Measurements from ENCODE around the gene TENM3.
"Not testable (repeated sequence)": the region's sequence is repeated elsewhere in the genome, so short reads cannot be mapped to it uniquely, and the experiment has no call there.

Gene TENM3

GRCh38 chr4:182382941-182383340, 139.7 kb downstream of the TENM3 start:
- no peaks in the 10 kb centered on the region for H3K4me1 ChIP-seq (ENCODE audit: control insufficient read depth in 2 of 2, insufficient read depth in 2 of 2, low read length in 2 of 2)

GRCh38 chr4:182384631-182385091, 141.5 kb downstream of the TENM3 start:
- Histone ChIP-seq H3K9ac (ENCODE audit: low read depth in 1 of 2, low read length in 2 of 2) (no peak overlapping the region), H3K9me3 (ENCODE audit: control insufficient read depth in 2 of 2, low read length in 2 of 2) (no peaks in the 10 kb centered on the region), H3K27me3 (ENCODE audit: control insufficient read depth in 2 of 2, insufficient read depth in 2 of 2, low read length in 2 of 2) (no peaks in the 10 kb centered on the region), H3K4me3 (ENCODE audit: low read length in 2 of 2) (no peak overlapping the region), H3K36me3 (ENCODE audit: control insufficient read depth in 2 of 2, insufficient read depth in 2 of 2, low read length in 2 of 2) (no peaks in the 10 kb centered on the region), H3K27ac (ENCODE audit: low read depth in 2 of 2, low read length in 2 of 2) (no peak overlapping the region), H3K4me1 (ENCODE audit: control insufficient read depth in 2 of 2, insufficient read depth in 2 of 2, low read length in 2 of 2) (no peaks in the 10 kb centered on the region)

More at GRCh38 chr4:182382941-182383340, 139.7 kb downstream of the TENM3 start:
- H3K4me3 ChIP-seq (ENCODE audit: low read length in 2 of 2) = no peak overlapping the region
- no peaks in the 10 kb centered on the region for H3K36me3 ChIP-seq (ENCODE audit: control insufficient read depth in 2 of 2, insufficient read depth in 2 of 2, low read length in 2 of 2)
- no peak overlapping the region for H3K9ac ChIP-seq (ENCODE audit: low read depth in 1 of 2, low read length in 2 of 2)
- no peak overlapping the region for H3K27ac ChIP-seq (ENCODE audit: low read depth in 2 of 2, low read length in 2 of 2)
- H3K27me3 ChIP-seq (ENCODE audit: control insufficient read depth in 2 of 2, insufficient read depth in 2 of 2, low read length in 2 of 2) = no peaks in the 10 kb centered on the region
- H3K9me3 ChIP-seq (ENCODE audit: control insufficient read depth in 2 of 2, low read length in 2 of 2) = no peaks in the 10 kb centered on the region

GRCh38 chr4:182385897-182386296, 142.7 kb downstream of the TENM3 start:
- Histone ChIP-seq H3K36me3 (ENCODE audit: control insufficient read depth in 2 of 2, insufficient read depth in 2 of 2, low read length in 2 of 2) (no peaks in the 10 kb centered on the region), H3K9ac (ENCODE audit: low read depth in 1 of 2, low read length in 2 of 2) (no peak overlapping the region), H3K27ac (ENCODE audit: low read depth in 2 of 2, low read length in 2 of 2) (no peak overlapping the region), H3K4me1 (ENCODE audit: control insufficient read depth in 2 of 2, insufficient read depth in 2 of 2, low read length in 2 of 2) (no peaks in the 10 kb centered on the region), H3K9me3 (ENCODE audit: control insufficient read depth in 2 of 2, low read length in 2 of 2) (no peaks in the 10 kb centered on the region), H3K27me3 (ENCODE audit: control insufficient read depth in 2 of 2, insufficient read depth in 2 of 2, low read length in 2 of 2) (no peaks in the 10 kb centered on the region), H3K4me3 (ENCODE audit: low read length in 2 of 2) (no peak overlapping the region)

- not testable (repeated sequence) for H3K27ac ChIP-seq (ENCODE audit: low read depth in 2 of 2, low read length in 2 of 2); H3K27me3 ChIP-seq (ENCODE audit: control insufficient read depth in 2 of 2, insufficient read depth in 2 of 2, low read length in 2 of 2); H3K9ac ChIP-seq (ENCODE audit: low read depth in 1 of 2, low read length in 2 of 2); H3K4me1 ChIP-seq (ENCODE audit: control insufficient read depth in 2 of 2, insufficient read depth in 2 of 2, low read length in 2 of 2); H3K4me3 ChIP-seq (ENCODE audit: low read length in 2 of 2); H3K36me3 ChIP-seq (ENCODE audit: control insufficient read depth in 2 of 2, insufficient read depth in 2 of 2, low read length in 2 of 2); H3K9me3 ChIP-seq (ENCODE audit: control insufficient read depth in 2 of 2, low read length in 2 of 2)
Observed at GRCh38 chr4:182386576-182386975, 143.4 kb downstream of the TENM3 start.

- H3K27ac ChIP-seq (ENCODE audit: low read depth in 2 of 2, low read length in 2 of 2) = no peak overlapping the region
- H3K4me3 ChIP-seq (ENCODE audit: low read length in 2 of 2) = no peak overlapping the region
- no peaks in the 10 kb centered on the region for H3K36me3 ChIP-seq (ENCODE audit: control insufficient read depth in 2 of 2, insufficient read depth in 2 of 2, low read length in 2 of 2)
- no peaks in the 10 kb centered on the region for H3K27me3 ChIP-seq (ENCODE audit: control insufficient read depth in 2 of 2, insufficient read depth in 2 of 2, low read length in 2 of 2)
- no peak overlapping the region for H3K9ac ChIP-seq (ENCODE audit: low read depth in 1 of 2, low read length in 2 of 2)
- no peaks in the 10 kb centered on the region for H3K4me1 ChIP-seq (ENCODE audit: control insufficient read depth in 2 of 2, insufficient read depth in 2 of 2, low read length in 2 of 2)
- no peaks in the 10 kb centered on the region for H3K9me3 ChIP-seq (ENCODE audit: control insufficient read depth in 2 of 2, low read length in 2 of 2)
Observed at GRCh38 chr4:182391111-182391684, 148.0 kb downstream of the TENM3 start.

- Histone ChIP-seq H3K27ac (ENCODE audit: low read depth in 2 of 2, low read length in 2 of 2) (no peak overlapping the region), H3K27me3 (ENCODE audit: control insufficient read depth in 2 of 2, insufficient read depth in 2 of 2, low read length in 2 of 2) (no peaks in the 10 kb centered on the region), H3K4me3 (ENCODE audit: low read length in 2 of 2) (no peak overlapping the region), H3K36me3 (ENCODE audit: control insufficient read depth in 2 of 2, insufficient read depth in 2 of 2, low read length in 2 of 2) (no peaks in the 10 kb centered on the region), H3K9ac (ENCODE audit: low read depth in 1 of 2, low read length in 2 of 2) (no peak overlapping the region), H3K4me1 (ENCODE audit: control insufficient read depth in 2 of 2, insufficient read depth in 2 of 2, low read length in 2 of 2) (no peaks in the 10 kb centered on the region), H3K9me3 (ENCODE audit: control insufficient read depth in 2 of 2, low read length in 2 of 2) (no peaks in the 10 kb centered on the region)
Observed at GRCh38 chr4:182394181-182394580, 151.0 kb downstream of the TENM3 start.

GRCh38 chr4:182400081-182400480, 156.9 kb downstream of the TENM3 start:
- no peaks in the 10 kb centered on the region for H3K4me1 ChIP-seq (ENCODE audit: control insufficient read depth in 2 of 2, insufficient read depth in 2 of 2, low read length in 2 of 2)
- H3K27me3 ChIP-seq (ENCODE audit: control insufficient read depth in 2 of 2, insufficient read depth in 2 of 2, low read length in 2 of 2) = no peaks in the 10 kb centered on the region
- no peaks in the 10 kb centered on the region for H3K9me3 ChIP-seq (ENCODE audit: control insufficient read depth in 2 of 2, low read length in 2 of 2)
- no peak overlapping the region for H3K27ac ChIP-seq (ENCODE audit: low read depth in 2 of 2, low read length in 2 of 2)
- no peaks in the 10 kb centered on the region for H3K36me3 ChIP-seq (ENCODE audit: control insufficient read depth in 2 of 2, insufficient read depth in 2 of 2, low read length in 2 of 2)
- H3K4me3 ChIP-seq (ENCODE audit: low read length in 2 of 2) = no peak overlapping the region
- H3K9ac ChIP-seq (ENCODE audit: low read depth in 1 of 2, low read length in 2 of 2) = no peak overlapping the region

GRCh38 chr4:182400790-182401189, 157.6 kb downstream of the TENM3 start:
- H3K9ac ChIP-seq (ENCODE audit: low read depth in 1 of 2, low read length in 2 of 2) = no peak overlapping the region
- no peaks in the 10 kb centered on the region for H3K27me3 ChIP-seq (ENCODE audit: control insufficient read depth in 2 of 2, insufficient read depth in 2 of 2, low read length in 2 of 2)
- H3K36me3 ChIP-seq (ENCODE audit: control insufficient read depth in 2 of 2, insufficient read depth in 2 of 2, low read length in 2 of 2) = no peaks in the 10 kb centered on the region
- H3K9me3 ChIP-seq (ENCODE audit: control insufficient read depth in 2 of 2, low read length in 2 of 2) = no peaks in the 10 kb centered on the region
- H3K4me1 ChIP-seq (ENCODE audit: control insufficient read depth in 2 of 2, insufficient read depth in 2 of 2, low read length in 2 of 2) = no peaks in the 10 kb centered on the region
- H3K4me3 ChIP-seq (ENCODE audit: low read length in 2 of 2) = no peak overlapping the region
- H3K27ac ChIP-seq (ENCODE audit: low read depth in 2 of 2, low read length in 2 of 2) = no peak overlapping the region

GRCh38 chr4:182404376-182404775, 161.2 kb downstream of the TENM3 start:
- no peak overlapping the region for H3K27ac ChIP-seq (ENCODE audit: low read depth in 2 of 2, low read length in 2 of 2)
- no peaks in the 10 kb centered on the region for H3K27me3 ChIP-seq (ENCODE audit: control insufficient read depth in 2 of 2, insufficient read depth in 2 of 2, low read length in 2 of 2)
- no peaks in the 10 kb centered on the region for H3K4me1 ChIP-seq (ENCODE audit: control insufficient read depth in 2 of 2, insufficient read depth in 2 of 2, low read length in 2 of 2)

GRCh38 chr4:182405087-182405486, 161.9 kb downstream of the TENM3 start:
- Histone ChIP-seq H3K27me3 (ENCODE audit: control insufficient read depth in 2 of 2, insufficient read depth in 2 of 2, low read length in 2 of 2) (no peaks in the 10 kb centered on the region), H3K4me1 (ENCODE audit: control insufficient read depth in 2 of 2, insufficient read depth in 2 of 2, low read length in 2 of 2) (no peaks in the 10 kb centered on the region), H3K9me3 (ENCODE audit: control insufficient read depth in 2 of 2, low read length in 2 of 2) (no peaks in the 10 kb centered on the region), H3K27ac (ENCODE audit: low read depth in 2 of 2, low read length in 2 of 2) (no peak overlapping the region), H3K36me3 (ENCODE audit: control insufficient read depth in 2 of 2, insufficient read depth in 2 of 2, low read length in 2 of 2) (no peaks in the 10 kb centered on the region), H3K4me3 (ENCODE audit: low read length in 2 of 2) (no peak overlapping the region), H3K9ac (ENCODE audit: low read depth in 1 of 2, low read length in 2 of 2) (no peak overlapping the region)

More at GRCh38 chr4:182404376-182404775, 161.2 kb downstream of the TENM3 start:
- Histone ChIP-seq H3K9ac (ENCODE audit: low read depth in 1 of 2, low read length in 2 of 2) (no peak overlapping the region), H3K9me3 (ENCODE audit: control insufficient read depth in 2 of 2, low read length in 2 of 2) (no peaks in the 10 kb centered on the region), H3K4me3 (ENCODE audit: low read length in 2 of 2) (no peak overlapping the region), H3K36me3 (ENCODE audit: control insufficient read depth in 2 of 2, insufficient read depth in 2 of 2, low read length in 2 of 2) (no peaks in the 10 kb centered on the region)

- H3K4me3 ChIP-seq (ENCODE audit: low read length in 2 of 2) = no peak overlapping the region
Observed at GRCh38 chr4:182409271-182409670, 166.1 kb downstream of the TENM3 start.

More at GRCh38 chr4:182409271-182409670, 166.1 kb downstream of the TENM3 start:
- H3K9me3 ChIP-seq (ENCODE audit: control insufficient read depth in 2 of 2, low read length in 2 of 2) = no peaks in the 10 kb centered on the region
- no peaks in the 10 kb centered on the region for H3K36me3 ChIP-seq (ENCODE audit: control insufficient read depth in 2 of 2, insufficient read depth in 2 of 2, low read length in 2 of 2)
- H3K4me1 ChIP-seq (ENCODE audit: control insufficient read depth in 2 of 2, insufficient read depth in 2 of 2, low read length in 2 of 2) = no peaks in the 10 kb centered on the region
- no peak overlapping the region for H3K27ac ChIP-seq (ENCODE audit: low read depth in 2 of 2, low read length in 2 of 2)
- H3K27me3 ChIP-seq (ENCODE audit: control insufficient read depth in 2 of 2, insufficient read depth in 2 of 2, low read length in 2 of 2) = no peaks in the 10 kb centered on the region
- H3K9ac ChIP-seq (ENCODE audit: low read depth in 1 of 2, low read length in 2 of 2) = no peak overlapping the region

Measured in mucosa of rectum (tissue), 2 donors.